NCI-H2196 treated with DMSO at 0.1 percent for 48 hours (cell line): ENCODE data around the gene FITM2.
A peak's percentile ranks its signal among the peaks of the same experiment; 100 is the strongest.
"Not testable (repeated sequence)": the region's sequence is repeated elsewhere in the genome, so short reads cannot be mapped to it uniquely, and the experiment has no call there.

Experiments
- DNase-seq: peaks from one replicate; lab custom pipeline; 2025; ENCODE audit not compliant: unreplicated experiment; lab: John Stamatoyannopoulos, UW

The FITM2 gene

GRCh38 chr20:44334306-44334705, 23.3 kb upstream of the FITM2 start:
- no peak for DNase-seq

GRCh38 chr20:44331201-44331600, 20.2 kb upstream of the FITM2 start:
- no peak for DNase-seq

GRCh38 chr20:44328428-44328827, 17.4 kb upstream of the FITM2 start:
- DNase-seq, result no peak

- DNase-seq, result not testable (repeated sequence)
Observed at GRCh38 chr20:44327748-44328147, 16.7 kb upstream of the FITM2 start.

GRCh38 chr20:44326391-44327159, 15.6 kb upstream of the FITM2 start:
- no peak for DNase-seq

GRCh38 chr20:44324343-44324742, 13.3 kb upstream of the FITM2 start:
- no peak for DNase-seq

GRCh38 chr20:44319839-44320422, 8.9 kb upstream of the FITM2 start:
- no peak for DNase-seq

GRCh38 chr20:44314870-44315269, 3.9 kb upstream of the FITM2 start:
- no peak for DNase-seq

- no peak for DNase-seq
Observed at GRCh38 chr20:44309763-44310663, 989 bp downstream of the FITM2 start.

- no peak for DNase-seq
Observed at GRCh38 chr20:44306927-44307326, 4.1 kb downstream of the FITM2 start.

GRCh38 chr20:44304383-44304782, 6.6 kb downstream of the FITM2 start:
- DNase-seq, result no peak

- no peak for DNase-seq
Observed at GRCh38 chr20:44302736-44303135, 8.3 kb downstream of the FITM2 start.

- DNase-seq, result peak; percentile 27
Observed at GRCh38 chr20:44302026-44302669, 8.9 kb downstream of the FITM2 start.

- DNase-seq, result no peak
Observed at GRCh38 chr20:44301285-44301684, 9.7 kb downstream of the FITM2 start.

- DNase-seq, result not testable (repeated sequence)
Observed at GRCh38 chr20:44299011-44299535, 11.9 kb downstream of the FITM2 start.

GRCh38 chr20:44297721-44298120, 13.3 kb downstream of the FITM2 start:
- no peak for DNase-seq

- no peak for DNase-seq
Observed at GRCh38 chr20:44296011-44296410, 15.0 kb downstream of the FITM2 start.

GRCh38 chr20:44291754-44292153, 19.2 kb downstream of the FITM2 start:
- DNase-seq, result no peak

GRCh38 chr20:44288252-44288651, 22.8 kb downstream of the FITM2 start:
- DNase-seq, result no peak

GRCh38 chr20:44287272-44288097, 23.5 kb downstream of the FITM2 start:
- no peak for DNase-seq
